T-cell (primary cell): ENCODE results near the gene FEM1C. TPM values are rescaled to one million over a fixed set of nuclear protein-coding genes. Genes with fewer than 3 reads are reported as not detected.

Source experiments
- ATAC-seq, 4 experiments: fragments of 200-7000 bp in 3 of 4; fragments of 150-1000 bp in 1 of 4; cut with Tn5 transposase; replicated peaks in 1 of 4; 1 replicate in 3 of 4; 2 replicates in 1 of 4; pipeline ENCODE4 v1.10.0; 2021; ENCODE audit warnings: moderate library complexity in 3 of 4, mild to moderate bottlenecking in 2 of 4, moderate number of reproducible peaks in 1 of 4
- CTCF ChIA-PET, 2 donors: fragments of 300-600 bp; sonication (Branson Sonifier 250); formaldehyde crosslinking; loops; one replicate each; lab custom pipeline; 2022; ENCODE audit warnings: antibody characterized with exemption in 2 of 2; lab: Charles Lee
- POLR2A ChIA-PET, 2 donors: fragments of 300-600 bp; sonication (Branson Sonifier 250); formaldehyde crosslinking; loops; one replicate each; lab custom pipeline; 2022; ENCODE audit warnings: antibody characterized with exemption in 2 of 2; lab: Charles Lee
- DNase-seq, 35 experiments: peaks; one replicate each; pipeline versions ENCODE4 v3.0.0 to v3.0.0-alpha.2; 2013 to 2023
- H3K27ac ChIP-seq: one replicate; pipeline ENCODE4 v1.5.1; 2013; ENCODE audit warnings: low read length
- H3K27me3 ChIP-seq, 2 experiments: replicated peaks in 1 of 2; 1 replicate in 1 of 2; 2 replicates in 1 of 2; pipeline versions ENCODE4 v1.6.1 to v1.7.0; 2013; ENCODE audit warnings: low read length in 1 of 2, mixed read lengths in 1 of 2; ENCODE audit not compliant: control insufficient read depth in 2 of 2, insufficient read depth in 2 of 2; ENCODE audit errors: extremely low read depth in 1 of 2
- H3K36me3 ChIP-seq, 2 donors: 1 replicate in 1 of 2; 2 replicates in 1 of 2; pipeline versions ENCODE4 v1.6.1 to v1.7.0; 2013; ENCODE audit warnings: low read length in 1 of 2; ENCODE audit not compliant: control insufficient read depth in 2 of 2, insufficient read depth in 1 of 2; ENCODE audit errors: extremely low read depth in 1 of 2
- H3K4me1 ChIP-seq, 2 experiments: 1 replicate in 1 of 2; 2 replicates in 1 of 2; pipeline versions ENCODE4 v1.6.1 to v1.7.0; 2013; ENCODE audit warnings: low read length in 2 of 2, mixed read lengths in 1 of 2; ENCODE audit not compliant: insufficient read depth in 2 of 2, control insufficient read depth in 1 of 2; ENCODE audit errors: extremely low read depth in 1 of 2
- H3K4me3 ChIP-seq, 2 donors: 1 replicate in 1 of 2; 2 replicates in 1 of 2; pipeline versions ENCODE4 v1.5.1 to v1.7.0; 2013; ENCODE audit warnings: mild to moderate bottlenecking in 2 of 2, low read length in 1 of 2, moderate library complexity in 1 of 2; ENCODE audit not compliant: control insufficient read depth in 1 of 2; ENCODE audit errors: extremely low read depth in 1 of 2
- H3K9me3 ChIP-seq: 2 replicates; pipeline ENCODE4 v1.7.0; 2013
- H3K27ac Mint-ChIP-seq, 2 donors: one replicate each; pipeline ENCODE4 v1.8.0; 2020 to 2021; ENCODE audit warnings: mild to moderate bottlenecking in 2 of 2, mixed read lengths in 2 of 2
- H3K27me3 Mint-ChIP-seq, 2 donors: one replicate each; pipeline ENCODE4 v1.8.0; 2021 to 2022; ENCODE audit warnings: mixed read lengths in 2 of 2
- H3K36me3 Mint-ChIP-seq: one replicate; pipeline ENCODE4 v1.8.0; 2021; ENCODE audit warnings: mixed read lengths
- H3K4me1 Mint-ChIP-seq, 3 donors: one replicate each; pipeline ENCODE4 v1.8.0; 2020 to 2022; ENCODE audit warnings: mixed read lengths in 3 of 3, mild to moderate bottlenecking in 1 of 3
- H3K4me3 Mint-ChIP-seq, 3 donors: one replicate each; pipeline ENCODE4 v1.8.0; 2020 to 2022; ENCODE audit warnings: mild to moderate bottlenecking in 3 of 3, mixed read lengths in 3 of 3, moderate library complexity in 3 of 3
- H3K9me3 Mint-ChIP-seq, 3 donors: one replicate each; pipeline ENCODE4 v1.8.0; 2020 to 2022; ENCODE audit warnings: mixed read lengths in 3 of 3
- WGBS: methylation state at CpG from one replicate; pipeline ENCODE4 v1.1.5; 2013; ENCODE audit warnings: missing lambda C conversion rate; ENCODE audit not compliant: insufficient coverage; 5-methylcytosine and 5-hydroxymethylcytosine counted together
- total RNA-seq, 35 experiments: library from RNA in 6 of 35; stranded (reverse) in 6 of 35; fragments of 120-200 nt in 1 of 35; gene quantifications; one replicate each; pipeline versions ENCODE4 v1.2.1 to v1.2.4 and lab custom pipeline; 2013 to 2026

The FEM1C gene
- 10 to 100 TPM; 14.2 to 30.3 (median 15.3) TPM for total RNA-seq
- 18.2 TPM for total RNA-seq (2013)
- 22.0 to 98.0 (median 55.9) reads per million in 29 experiments for total RNA-seq (lab: John Stamatoyannopoulos, UW)

GRCh38 chr5:115544436-115545350, at the start of gene FEM1C:
Gene FEM1C, minus strand, starts transcription at chr5:115544775. Its CDS starts 1,282 bp downstream, at chr5:115543493.
- peak within 1 kb of the TSS; percentile 87 for H3K27ac ChIP-seq
- CTCF ChIA-PET = interaction anchor here (0.6 to 1.4 kb wide), 9 partner anchors 13 to 283 kb away, joined by 3 to 7 read pairs (median 4); partner anchors contain the start of gene PGGT1B (in 1 of the 2)
- Mint-ChIP-seq H3K4me3 (peak within 1 kb of the TSS; percentile 84 to 98 (median 97)), H3K9me3 (no peaks in the 10 kb centered on the region), H3K27me3 (no peaks in the 10 kb centered on the region), H3K4me1 (peaks cover 44 to 49% (median 47%) of the 10 kb centered on the region in 3 donors), H3K36me3 (peaks cover 26% of the 10 kb centered on the region), H3K27ac (peak within 1 kb of the TSS; percentile 98)
- H3K4me3 ChIP-seq = peak within 1 kb of the TSS; percentile 73 to 76
- no peaks in the 10 kb centered on the region for H3K27me3 ChIP-seq
- peaks cover 2% of the 10 kb centered on the region for H3K9me3 ChIP-seq
- POLR2A ChIA-PET = interaction anchor here (0.6 to 1.2 kb wide), 6 partner anchors 9 to 541 kb away, joined by 3 to 7 read pairs (median 3); no protein-coding TSS in a partner anchor
- peaks cover 0 to 9% of the 10 kb centered on the region in 2 donors for H3K36me3 ChIP-seq
- peak; percentile 85 to 94 (median 90) for ATAC-seq
- under 1% methylated on average over 76 of the region's 82 CpGs for WGBS
- peaks cover 12 to 34% of the 10 kb centered on the region in 2 experiments for H3K4me1 ChIP-seq
- DNase-seq = peak; percentile 87 to 99 (median 96)

- no peaks in the 10 kb centered on the region for H3K27me3 Mint-ChIP-seq
- no peak overlapping the region for H3K27ac ChIP-seq
- no peaks in the 10 kb centered on the region for H3K27me3 ChIP-seq
- ChIA-PET POLR2A (no interaction called here), CTCF (interaction anchor here in 1 of 2 donors (1.0 to 2.2 kb wide), 4 partner anchors 15 to 280 kb away, joined by 3 to 9 read pairs (median 4); no protein-coding TSS in a partner anchor)
- no peak overlapping the region for H3K27ac Mint-ChIP-seq
- DNase-seq (no peak), ATAC-seq (no peak)
- no peaks in the 10 kb centered on the region for H3K36me3 Mint-ChIP-seq
- H3K36me3 ChIP-seq = no peaks in the 10 kb centered on the region
- no peaks in the 10 kb centered on the region for H3K9me3 Mint-ChIP-seq
- no peaks in the 10 kb centered on the region for H3K4me1 ChIP-seq
- H3K9me3 ChIP-seq = no peaks in the 10 kb centered on the region
- H3K4me3 Mint-ChIP-seq = no peak overlapping the region
- WGBS = no CpG with 5 or more reads among the region's 3 CpGs
- no peaks in the 10 kb centered on the region for H3K4me1 Mint-ChIP-seq
- H3K4me3 ChIP-seq = no peak overlapping the region
Observed at GRCh38 chr5:115589043-115589442, 44.5 kb upstream of the FEM1C start.

GRCh38 chr5:115588640-115589039, 44.1 kb upstream of the FEM1C start:
- Histone ChIP-seq H3K4me1 (no peaks in the 10 kb centered on the region), H3K27me3 (no peaks in the 10 kb centered on the region), H3K9me3 (no peaks in the 10 kb centered on the region), H3K4me3 (no peak overlapping the region), H3K27ac (no peak overlapping the region), H3K36me3 (no peaks in the 10 kb centered on the region)
- POLR2A ChIA-PET = no interaction called here
- no peak for DNase-seq
- CTCF ChIA-PET = interaction anchor here (0.6 to 2.2 kb wide), 4 partner anchors 14 to 291 kb away, joined by 4 to 15 read pairs (median 7); no protein-coding TSS in a partner anchor
- no peak for ATAC-seq
- no peak overlapping the region for H3K27ac Mint-ChIP-seq
- H3K36me3 Mint-ChIP-seq = no peaks in the 10 kb centered on the region
- no peaks in the 10 kb centered on the region for H3K27me3 Mint-ChIP-seq
- no peaks in the 10 kb centered on the region for H3K9me3 Mint-ChIP-seq
- H3K4me3 Mint-ChIP-seq = no peak overlapping the region
- 100% methylated on average over 2 of the region's 4 CpGs for WGBS
- no peaks in the 10 kb centered on the region for H3K4me1 Mint-ChIP-seq

GRCh38 chr5:115586525-115587146, 42.1 kb upstream of the FEM1C start:
- H3K27me3 Mint-ChIP-seq = no peaks in the 10 kb centered on the region

GRCh38 chr5:115585265-115585664, 40.7 kb upstream of the FEM1C start:
- no peaks in the 10 kb centered on the region for H3K36me3 ChIP-seq
- no peaks in the 10 kb centered on the region for H3K4me1 ChIP-seq
- H3K9me3 ChIP-seq = no peaks in the 10 kb centered on the region
- H3K4me1 Mint-ChIP-seq = no peaks in the 10 kb centered on the region
- CTCF ChIA-PET = interaction anchor here in 1 of 2 donors (0.6 kb wide), 1 partner anchor 11 kb away, joined by 4 read pairs; no protein-coding TSS in a partner anchor
- no peaks in the 10 kb centered on the region for H3K27me3 ChIP-seq
- peaks cover 7% of the 10 kb centered on the region for H3K36me3 Mint-ChIP-seq
- H3K9me3 Mint-ChIP-seq = no peaks in the 10 kb centered on the region
- no peaks in the 10 kb centered on the region for H3K27me3 Mint-ChIP-seq
- DNase-seq = no peak
- no peak for ATAC-seq
- WGBS = no CpG with 5 or more reads among the region's 1 CpG
- POLR2A ChIA-PET = no interaction called here
- H3K4me3 Mint-ChIP-seq = no peak overlapping the region
- H3K27ac Mint-ChIP-seq = no peak overlapping the region
- no peak overlapping the region for H3K27ac ChIP-seq
- H3K4me3 ChIP-seq = no peak overlapping the region

More at GRCh38 chr5:115586525-115587146, 42.1 kb upstream of the FEM1C start:
- H3K4me3 Mint-ChIP-seq = no peak overlapping the region
- H3K9me3 Mint-ChIP-seq = no peaks in the 10 kb centered on the region
- ChIA-PET CTCF (interaction anchor here (0.7 to 2.2 kb wide), 5 partner anchors 9 to 277 kb away, joined by 3 to 15 read pairs (median 4); no protein-coding TSS in a partner anchor), POLR2A (no interaction called here)
- H3K4me1 Mint-ChIP-seq = no peaks in the 10 kb centered on the region
- no peak for ATAC-seq
- peak in 1 of 35 experiments; percentile 47 for DNase-seq
- no peak overlapping the region for H3K27ac Mint-ChIP-seq
- Histone ChIP-seq H3K27ac (no peak overlapping the region), H3K4me1 (no peaks in the 10 kb centered on the region), H3K36me3 (no peaks in the 10 kb centered on the region), H3K9me3 (no peaks in the 10 kb centered on the region), H3K4me3 (no peak overlapping the region), H3K27me3 (no peaks in the 10 kb centered on the region)
- H3K36me3 Mint-ChIP-seq = no peaks in the 10 kb centered on the region
- WGBS = 94% methylated on average over 3 of the region's 6 CpGs

- peaks cover 8% of the 10 kb centered on the region for H3K36me3 Mint-ChIP-seq
- H3K27me3 Mint-ChIP-seq = no peaks in the 10 kb centered on the region
- no peaks in the 10 kb centered on the region for H3K9me3 Mint-ChIP-seq
- Histone ChIP-seq H3K4me1 (no peaks in the 10 kb centered on the region), H3K9me3 (no peaks in the 10 kb centered on the region), H3K27ac (no peak overlapping the region), H3K27me3 (no peaks in the 10 kb centered on the region), H3K4me3 (no peak overlapping the region), H3K36me3 (no peaks in the 10 kb centered on the region)
- H3K4me1 Mint-ChIP-seq = no peaks in the 10 kb centered on the region
- no peak overlapping the region for H3K27ac Mint-ChIP-seq
- CTCF ChIA-PET = no interaction called here
- WGBS = no CpG with 5 or more reads among the region's 1 CpG
- DNase-seq = no peak
- POLR2A ChIA-PET = no interaction called here
- H3K4me3 Mint-ChIP-seq = no peak overlapping the region
- ATAC-seq = no peak
Observed at GRCh38 chr5:115584501-115584900, 39.9 kb upstream of the FEM1C start.
